HG03342 (cell line): ENCODE results near the gene SESN3.
"Not testable (repeated sequence)": the region's sequence is repeated elsewhere in the genome, so short reads cannot be mapped to it uniquely, and the experiment has no call there.

Source experiments
- ATAC-seq: cut with Tn5 transposase; IDR thresholded peaks from one replicate; pipeline ENCODE4 v1.9.1; 2021; ENCODE audit warnings: mild to moderate bottlenecking, moderate library complexity; ENCODE audit not compliant: unreplicated experiment

The SESN3 gene

DNA sequence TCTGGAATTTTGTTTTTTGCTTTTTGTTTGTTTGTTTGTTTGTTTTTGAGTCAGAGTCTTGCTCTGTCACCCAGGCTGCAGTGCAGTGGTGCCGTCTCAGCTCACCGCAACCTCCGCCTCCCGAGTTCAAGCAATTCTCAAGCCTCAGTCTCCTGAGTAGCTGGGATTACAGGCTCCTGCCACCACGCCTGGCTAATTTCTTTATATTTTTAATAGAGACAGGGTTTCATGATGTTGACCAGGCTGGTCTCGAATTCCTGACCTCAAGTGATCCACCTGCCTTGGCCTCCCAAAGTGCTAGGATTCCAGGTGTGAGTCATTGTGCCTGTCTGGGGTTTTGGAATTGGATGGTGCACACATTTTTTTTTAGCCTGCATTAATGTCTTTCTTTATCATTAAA, 20.9 kb upstream of the SESN3 start:
- not testable (repeated sequence) for ATAC-seq

DNA sequence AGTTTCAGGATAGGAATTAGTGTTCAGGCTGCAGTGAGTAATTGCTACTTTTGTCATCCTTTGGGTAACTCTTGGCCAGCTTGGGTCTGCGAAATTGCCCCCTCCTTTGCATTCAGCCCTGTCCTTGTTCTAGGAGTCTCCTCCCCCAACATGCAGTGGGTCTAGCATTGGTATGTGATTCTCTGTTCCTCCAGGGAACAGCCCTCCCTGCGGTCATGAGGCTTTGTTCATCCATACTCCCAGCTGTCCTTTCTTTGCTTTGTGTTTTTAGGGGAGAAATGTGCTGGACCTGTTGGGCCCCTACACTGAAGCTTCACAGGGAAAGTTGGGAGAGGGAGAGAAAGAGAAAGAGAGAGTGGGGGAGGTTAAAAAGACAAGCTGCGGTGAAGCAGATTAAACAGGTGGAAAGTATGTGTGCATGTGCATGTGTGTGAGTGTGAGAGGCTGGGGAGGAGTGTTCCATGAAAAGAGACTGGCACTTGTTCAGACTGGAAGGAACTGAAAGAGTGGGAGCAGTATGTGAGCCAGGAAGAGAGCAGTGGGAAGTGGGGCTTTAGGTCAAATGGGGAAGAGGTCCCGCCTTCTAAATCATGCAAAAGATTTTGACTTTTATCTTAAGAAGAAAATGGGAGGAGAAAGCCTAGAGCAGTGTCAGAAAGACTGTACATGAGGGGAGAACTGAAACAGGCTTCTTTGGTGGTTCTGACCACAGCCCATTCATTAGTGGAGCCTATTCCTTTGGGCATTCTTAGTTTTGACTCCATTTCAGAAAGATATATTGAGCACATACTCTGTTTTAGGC, 17.9 kb upstream of the SESN3 start:
- peak; percentile 88 for ATAC-seq

DNA sequence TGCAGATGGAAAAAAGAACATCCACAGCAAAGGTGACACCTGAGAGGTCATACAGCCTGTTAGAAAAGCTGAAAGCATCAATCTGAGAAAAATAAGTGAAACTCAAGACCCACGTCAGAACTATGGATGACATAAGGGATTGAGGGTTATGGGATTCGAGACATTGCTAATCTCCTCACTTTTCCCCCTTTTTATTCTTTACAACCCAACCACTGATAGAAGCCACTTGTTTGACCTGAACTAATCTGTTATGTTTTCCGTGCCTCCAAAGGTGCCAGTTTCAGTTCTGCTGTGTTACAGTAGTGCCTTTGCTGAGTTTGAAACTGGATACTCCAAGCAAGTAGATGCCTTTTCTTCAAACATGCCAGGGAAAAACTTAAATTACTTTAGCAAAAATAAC, 16.9 kb upstream of the SESN3 start:
- ATAC-seq = no peak

DNA sequence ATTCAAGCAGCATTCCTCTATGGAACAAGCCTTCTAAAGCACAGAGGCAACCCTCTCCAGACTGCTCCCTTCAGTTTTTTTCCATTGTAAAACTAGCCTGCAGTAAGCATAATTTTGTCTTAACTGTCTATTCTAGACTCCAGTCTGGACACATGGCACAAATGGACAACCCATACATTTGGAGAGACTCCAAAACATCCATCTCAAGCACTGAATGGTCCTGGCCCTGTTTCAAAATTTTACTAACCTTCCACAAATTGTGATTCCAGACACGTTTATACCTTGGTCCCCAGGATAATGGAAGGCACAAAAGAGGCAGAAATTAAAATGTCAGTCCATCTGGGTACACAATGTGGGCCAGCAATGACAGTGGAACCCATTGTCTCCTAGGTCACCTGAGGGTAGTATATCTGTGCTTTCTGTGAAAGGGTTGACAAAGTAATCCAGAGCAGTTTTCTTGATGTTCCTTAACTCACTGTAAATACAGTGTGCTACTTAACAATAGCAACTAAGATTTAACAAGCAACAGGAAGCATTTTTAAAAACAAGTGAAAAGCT, 16.2 kb upstream of the SESN3 start:
- ATAC-seq = no peak

DNA sequence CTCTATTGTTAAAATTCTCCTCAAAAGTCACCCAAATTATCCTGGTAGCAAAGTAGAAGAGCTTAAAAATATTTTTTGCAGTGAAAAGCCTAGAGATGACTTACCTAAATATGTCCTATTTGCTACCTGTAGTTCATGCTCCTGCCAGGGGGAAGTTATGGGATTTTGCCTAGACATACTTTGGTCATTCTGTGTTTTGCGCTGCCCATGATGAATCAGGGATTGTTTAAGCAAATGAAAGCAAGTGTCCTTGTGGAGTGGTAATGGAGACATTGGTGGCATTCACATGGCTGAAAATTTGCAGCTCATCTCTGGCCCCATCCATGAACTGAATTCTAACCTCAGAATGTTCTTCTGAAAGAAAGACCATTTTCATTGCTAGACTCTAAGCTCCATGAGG, 14.6 kb upstream of the SESN3 start:
- ATAC-seq = no peak

DNA sequence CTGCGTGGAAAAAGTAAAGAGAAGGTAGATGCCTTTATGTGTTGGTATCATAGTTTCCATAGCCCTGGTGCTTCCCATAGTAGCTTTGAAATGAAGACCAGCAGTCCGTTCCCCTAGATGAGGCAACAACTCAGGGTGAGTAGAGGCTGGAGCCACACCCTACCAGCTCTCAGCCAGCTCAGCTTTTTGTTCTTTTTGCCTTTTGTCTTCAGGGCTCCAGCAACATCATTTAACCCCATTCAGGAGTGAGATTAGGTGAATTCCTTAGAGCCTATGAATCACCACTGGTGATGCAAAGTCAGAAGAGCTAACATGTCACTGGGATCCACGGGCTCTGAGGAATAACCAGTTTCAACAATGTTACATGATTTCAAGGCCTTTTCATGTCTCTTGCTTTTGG, 14.0 kb upstream of the SESN3 start:
- no peak for ATAC-seq

DNA sequence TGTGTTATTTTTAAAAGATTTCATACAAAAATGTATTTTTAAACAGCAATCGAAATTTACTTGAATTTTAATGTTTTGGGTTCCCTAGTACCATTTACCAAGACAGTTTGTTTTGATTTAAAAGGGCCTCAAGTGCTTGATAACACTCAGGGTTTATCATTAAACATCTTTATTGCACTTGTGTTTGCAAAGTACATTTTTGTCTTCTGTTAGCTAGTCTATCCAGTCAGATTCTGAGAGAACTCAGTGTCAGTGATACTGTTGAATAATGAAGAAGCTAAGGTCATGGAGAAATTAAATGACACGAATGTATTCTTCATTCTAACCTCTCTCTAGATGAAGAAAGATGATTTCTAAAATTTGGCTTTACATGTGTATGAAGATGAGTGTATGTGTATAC, 12.7 kb upstream of the SESN3 start:
- ATAC-seq = no peak

DNA sequence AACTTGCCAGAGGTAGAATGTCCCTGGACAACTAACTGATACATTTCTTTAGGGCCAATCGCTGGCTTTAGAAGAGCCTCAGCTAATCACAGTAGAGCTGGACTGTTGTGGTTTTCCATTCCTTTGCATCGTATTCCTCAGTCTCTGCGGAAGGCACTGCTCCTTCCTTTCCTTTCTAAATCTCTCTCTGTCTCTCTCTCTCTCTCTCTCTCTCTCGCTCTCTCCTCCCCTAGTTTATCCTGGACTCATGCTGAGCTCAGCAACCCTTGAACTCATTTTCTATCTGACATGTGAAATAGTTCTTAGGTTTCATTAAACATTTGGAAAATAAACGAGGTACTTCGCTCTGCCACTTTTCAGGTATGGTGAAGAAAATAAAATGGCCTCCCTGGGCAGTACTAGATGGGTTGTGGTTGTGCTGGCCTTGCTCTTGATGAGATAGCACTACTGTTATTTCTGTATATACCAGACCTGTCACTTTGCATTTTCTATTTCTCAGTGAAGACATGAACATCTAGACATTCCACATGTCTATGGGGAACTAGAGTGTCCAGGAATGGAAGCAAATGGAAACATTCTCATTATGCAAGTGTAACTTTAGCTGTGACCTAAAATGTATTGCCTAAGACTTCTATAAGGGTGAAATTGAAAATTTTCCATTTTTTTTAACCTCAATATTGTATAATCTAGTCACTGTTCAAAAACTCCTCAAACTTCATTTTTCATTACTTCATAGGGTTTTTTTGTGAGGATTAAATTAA, 12.0 kb upstream of the SESN3 start:
- no peak for ATAC-seq

DNA sequence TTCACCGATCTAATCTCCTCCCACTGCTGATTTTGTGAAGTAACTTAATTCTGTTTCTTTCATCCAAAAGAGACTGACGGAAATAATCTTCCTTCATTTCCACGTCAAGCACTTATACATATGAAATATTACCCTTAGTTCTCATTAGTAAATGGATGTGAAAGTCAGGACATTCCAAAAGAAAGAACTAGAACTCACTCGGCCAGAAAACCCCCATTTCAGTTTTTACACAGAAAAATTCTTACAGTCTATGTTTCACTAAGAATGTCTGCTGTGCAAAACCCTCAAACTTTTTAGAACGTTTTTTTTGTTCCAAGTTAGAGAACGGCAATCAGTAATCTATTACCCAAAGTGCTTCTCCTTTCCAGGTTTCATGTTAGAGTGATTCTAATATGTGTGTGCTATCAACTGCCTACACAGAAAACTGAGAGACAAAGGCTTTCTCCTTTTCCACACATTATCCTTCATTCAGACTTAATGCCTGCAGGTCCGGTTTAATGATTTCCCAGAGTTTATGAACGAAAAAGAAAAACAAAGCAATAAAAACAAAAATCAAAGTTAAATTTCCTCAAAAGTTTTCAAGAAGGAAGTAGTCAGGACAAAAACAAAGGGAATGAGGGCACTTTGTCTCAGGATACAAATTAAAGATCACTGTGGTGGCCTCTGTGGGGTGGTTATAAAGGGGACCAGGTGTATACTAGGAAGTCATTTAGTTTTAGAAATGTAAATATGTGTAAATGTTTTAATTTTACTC, 11.3 kb upstream of the SESN3 start:
- ATAC-seq = peak; percentile 71

DNA sequence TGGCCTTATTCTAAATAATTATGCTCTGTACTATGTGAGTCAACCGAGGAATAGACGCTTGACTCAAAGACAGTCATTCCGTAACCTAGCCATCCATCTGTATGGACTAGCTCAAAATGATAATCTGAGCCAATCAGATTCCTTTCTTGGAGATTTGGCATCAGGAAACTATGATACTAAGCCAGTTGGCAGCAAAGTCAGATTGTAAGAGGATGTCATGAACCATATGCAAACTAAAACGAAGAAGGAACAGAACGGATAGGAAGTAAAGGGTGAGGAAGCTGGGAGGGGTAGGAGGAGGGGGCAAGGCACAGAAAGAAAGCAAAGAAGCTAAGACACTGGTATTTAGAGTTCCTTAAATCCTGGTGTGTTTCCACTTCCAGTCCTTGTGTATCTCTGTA, 10.7 kb upstream of the SESN3 start:
- ATAC-seq = peak; percentile 67

DNA sequence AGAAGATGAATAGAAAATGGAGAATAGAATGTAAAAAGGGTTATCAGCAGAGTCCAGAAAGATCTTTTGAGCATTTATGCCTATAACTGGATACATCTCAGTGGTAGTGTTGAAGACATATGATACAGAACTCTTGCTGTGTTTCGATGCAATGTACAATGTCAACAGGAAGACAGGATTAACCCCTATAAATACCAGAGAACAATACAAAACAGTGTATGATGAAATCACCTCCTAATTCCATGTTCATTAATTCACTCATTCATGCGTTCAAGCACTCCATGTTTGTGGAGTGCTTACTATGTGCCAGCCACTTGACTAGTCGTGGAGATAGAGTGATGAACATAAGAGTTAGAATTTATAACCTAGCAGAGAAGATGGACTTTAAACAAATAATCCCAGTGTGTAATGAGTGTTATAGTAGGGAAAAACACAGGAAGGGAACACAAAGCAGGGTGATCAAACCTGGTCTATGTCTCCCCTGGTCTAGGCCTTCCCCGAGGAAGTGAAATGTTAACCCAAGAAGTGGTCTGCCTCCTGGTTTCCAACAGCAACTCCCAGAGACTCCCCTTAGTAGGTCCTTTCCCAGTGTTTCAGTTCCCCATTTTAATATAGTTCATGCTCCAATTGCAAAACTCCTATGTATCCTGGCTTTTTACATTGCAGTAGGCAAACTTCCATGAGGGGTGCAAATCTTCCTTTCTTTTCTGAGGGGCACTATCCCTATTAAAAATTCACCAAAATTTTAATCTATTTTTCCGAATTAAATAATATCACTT, 9.1 kb upstream of the SESN3 start:
- no peak for ATAC-seq

DNA sequence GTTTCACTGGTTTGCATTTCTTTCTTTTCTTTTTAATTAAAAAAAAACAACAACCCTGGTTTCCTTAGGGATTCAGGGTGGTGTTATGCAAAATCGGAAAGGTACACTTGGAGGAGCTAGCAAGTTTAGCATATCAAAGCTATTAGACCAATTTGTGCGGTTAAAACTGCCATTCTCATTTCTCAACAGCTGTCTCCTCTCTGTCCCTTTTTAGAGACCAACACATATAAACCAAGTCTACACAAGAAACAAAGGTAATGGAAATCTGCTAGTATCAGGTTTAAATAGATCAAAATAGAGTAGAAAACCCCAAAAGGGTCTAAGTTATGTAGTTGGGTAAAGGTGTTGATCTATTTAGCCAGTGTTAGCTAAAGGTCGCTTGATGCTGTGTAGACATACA, 1.7 kb upstream of the SESN3 start:
- ATAC-seq = no peak

DNA sequence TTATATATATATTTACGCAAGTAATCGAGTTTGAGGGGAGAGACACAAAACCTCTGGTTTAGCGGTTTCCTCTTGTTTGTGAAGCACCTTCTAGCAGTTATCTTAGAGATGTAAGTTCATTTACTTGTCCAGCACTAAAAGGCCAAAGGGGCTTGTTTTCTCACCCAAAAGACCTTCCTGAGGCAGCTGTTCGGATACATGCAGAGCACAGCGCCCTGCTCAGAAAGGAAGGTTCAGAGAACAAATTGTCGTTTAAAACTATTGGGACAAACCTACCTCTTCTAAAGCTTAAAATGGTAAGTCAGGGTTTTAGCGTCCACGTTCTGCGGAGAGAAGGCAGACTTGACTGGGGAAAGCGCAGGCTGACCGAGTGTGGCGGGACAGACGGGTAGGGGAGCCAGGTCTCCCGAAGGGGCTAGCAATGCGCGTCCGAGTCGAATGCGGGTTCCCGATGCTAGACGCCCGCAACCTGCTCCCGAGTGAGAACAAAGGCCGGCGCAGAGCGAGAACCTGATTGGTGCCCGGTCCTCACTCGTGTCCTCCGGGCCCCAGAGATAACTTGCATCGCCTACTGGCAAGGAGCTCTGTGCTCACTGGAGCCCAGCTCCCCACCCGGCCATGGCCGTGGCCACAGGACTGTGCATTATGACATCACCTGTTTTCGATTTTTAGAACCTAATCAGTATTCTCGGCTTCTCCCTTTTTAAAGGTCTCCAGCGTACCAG, 1.0 kb upstream of the SESN3 start:
- ATAC-seq = peak; percentile 25

DNA sequence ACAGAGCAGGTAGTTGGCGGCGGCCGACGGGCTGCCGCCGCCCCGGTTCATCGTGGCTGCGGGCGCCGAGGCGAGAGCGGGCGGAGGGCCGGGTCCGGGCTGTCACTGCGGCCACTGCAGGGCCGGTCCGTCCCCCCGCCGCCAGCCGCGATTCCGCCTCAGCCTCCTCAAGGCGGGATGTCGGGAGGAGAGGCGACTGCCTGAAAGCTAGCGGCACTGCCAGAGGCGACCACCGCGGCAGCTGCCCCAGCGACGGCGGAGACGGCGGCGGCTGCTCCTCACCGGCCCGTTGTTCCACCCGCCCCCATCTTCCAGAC, 234 bp downstream of the SESN3 start:
- ATAC-seq = peak; percentile 7

DNA sequence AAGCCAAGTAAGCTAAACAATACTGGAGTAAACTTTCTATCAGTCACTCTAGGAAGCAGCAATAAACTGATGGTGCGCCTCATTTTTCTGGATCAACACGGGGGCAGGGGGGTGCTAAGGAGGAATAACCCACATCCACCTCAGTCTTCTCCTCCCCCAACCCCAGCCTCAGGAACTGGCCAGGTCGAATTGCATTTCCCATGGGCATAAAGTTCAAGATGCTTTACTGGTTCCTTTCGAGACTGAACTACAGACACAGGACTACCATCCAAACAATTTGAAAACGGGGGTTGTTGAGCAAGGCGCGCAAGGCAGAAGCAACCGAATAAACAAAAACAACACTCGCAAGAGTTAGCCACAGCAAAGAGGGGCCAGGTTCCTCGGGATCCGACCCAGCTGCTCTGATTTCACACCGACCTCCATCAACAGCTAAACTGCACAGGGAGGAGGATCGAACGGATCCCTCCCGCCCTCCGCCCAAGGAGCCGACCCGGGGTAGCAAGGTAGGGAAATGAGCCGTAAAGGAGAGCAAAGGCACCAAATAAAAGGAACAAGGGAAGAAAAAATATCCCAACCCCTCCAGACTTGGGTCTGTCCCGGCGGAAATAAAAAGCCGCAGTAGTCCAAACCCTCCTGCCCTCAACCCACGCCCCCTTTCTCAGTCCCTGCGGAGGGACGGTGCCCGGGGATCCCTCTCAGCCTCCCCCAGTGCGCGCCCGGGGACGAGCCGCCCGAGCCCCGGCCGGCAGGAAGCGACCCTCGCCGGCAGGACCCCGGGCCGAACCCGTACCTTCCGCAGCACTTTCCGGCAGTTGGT, 801 bp downstream of the SESN3 start:
- no peak for ATAC-seq

DNA sequence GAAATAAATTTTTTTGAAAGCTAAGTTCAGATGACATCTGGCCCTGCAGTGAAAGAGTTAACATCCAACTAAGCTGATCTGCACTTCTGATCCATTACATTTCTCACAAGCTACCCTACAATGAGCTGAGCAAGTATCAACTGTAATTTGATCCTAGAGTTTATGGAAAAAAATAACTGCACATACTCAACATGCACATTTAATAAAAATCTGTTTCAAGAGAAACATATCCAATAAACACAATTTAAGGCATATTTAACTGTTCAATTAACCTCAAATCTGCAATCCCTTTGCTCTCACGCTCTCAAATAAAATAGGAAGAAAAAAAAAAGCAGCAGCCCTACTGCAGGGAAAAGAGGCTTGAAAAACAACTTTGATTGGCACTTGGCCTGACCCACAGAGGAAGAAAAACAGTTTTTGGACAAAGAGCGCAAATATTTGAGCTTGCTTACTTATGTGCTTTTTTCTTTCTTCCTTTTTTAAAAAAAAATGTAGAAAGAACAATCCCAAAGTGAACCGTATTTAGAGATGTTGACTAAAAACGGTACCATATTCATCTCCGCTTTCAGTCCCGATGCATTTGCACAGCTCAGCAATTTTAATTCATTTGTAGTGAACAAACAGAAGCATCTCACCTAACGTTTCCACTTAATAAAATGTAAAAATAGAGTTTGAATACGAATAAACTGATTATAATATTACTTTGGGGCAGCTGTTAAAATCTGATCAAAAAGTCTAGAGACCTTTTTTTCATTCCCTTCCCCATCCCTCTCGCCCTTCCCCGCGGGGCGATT, 1.6 kb downstream of the SESN3 start:
- ATAC-seq = no peak

DNA sequence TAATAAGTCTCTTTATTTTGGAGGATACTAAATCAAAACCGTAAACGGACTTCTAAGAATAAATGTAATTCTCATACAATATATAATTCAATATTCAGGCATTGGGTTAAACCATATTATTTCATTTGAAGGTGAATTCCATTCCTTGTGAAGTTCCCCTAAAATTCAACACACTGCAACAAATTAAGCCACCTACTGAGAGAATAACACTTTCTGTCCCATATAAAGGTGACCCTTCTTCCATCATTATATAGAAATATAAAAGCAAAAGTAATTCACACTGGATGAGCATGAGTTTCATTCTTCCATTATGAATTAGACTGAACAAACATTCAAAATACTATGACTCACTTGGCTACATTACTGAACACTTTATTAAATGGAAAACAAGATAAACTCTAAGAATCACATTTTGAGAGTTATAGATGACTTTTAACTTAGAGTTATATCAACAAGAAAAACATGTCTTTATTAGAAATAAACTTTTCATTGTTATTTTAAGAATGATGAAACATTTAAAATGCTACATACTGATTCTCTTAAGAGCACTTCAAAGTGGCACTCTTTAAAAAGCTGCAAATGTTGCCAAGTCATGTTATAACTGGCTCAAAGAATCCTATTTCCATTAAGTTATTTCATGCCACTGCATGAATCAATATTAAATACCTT, 2.8 kb downstream of the SESN3 start:
- no peak for ATAC-seq

DNA sequence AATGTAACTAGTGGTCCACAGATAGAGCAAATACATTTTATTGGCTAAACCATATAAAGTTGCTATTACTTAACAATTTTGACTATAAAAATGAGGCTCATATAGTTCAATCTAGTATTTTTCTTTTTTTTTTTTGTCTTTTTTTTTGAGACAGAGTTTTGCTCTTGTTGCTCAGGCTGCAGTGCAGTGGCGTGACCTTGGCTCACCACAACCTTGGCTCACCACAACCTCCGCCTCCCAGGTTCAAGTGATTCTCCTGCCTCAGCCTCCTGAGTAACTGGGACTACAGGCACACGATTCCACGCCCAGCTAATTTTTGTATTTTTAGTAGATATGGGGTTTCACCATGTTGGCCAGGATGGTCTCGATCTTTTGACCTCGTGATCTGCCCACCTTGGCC, 3.9 kb downstream of the SESN3 start:
- ATAC-seq = not testable (repeated sequence)
